VCaP (cell line): ENCODE measurements around the gene TNFRSF1B.

Experiments
- H3K27ac ChIP-seq: fragments of 450-650 bp; 2 replicates; pipeline ENCODE4 v1.5.1; 2017
- CTCF ChIP-seq: fragments of 450-650 bp; conservative IDR thresholded peaks from 2 replicates; pipeline ENCODE4 v1.5.1; 2017; ENCODE audit warnings: mild to moderate bottlenecking, moderate library complexity

TNFRSF1B gene

GRCh38 chr1:12249748-12250147 lies 83.0 kb downstream of the TNFRSF1B start:
- no peak for TF ChIP-seq CTCF

GRCh38 chr1:12251442-12251841 lies 84.7 kb downstream of the TNFRSF1B start:
- H3K27ac ChIP-seq: no peak overlapping the region
- TF ChIP-seq CTCF: no peak

More at GRCh38 chr1:12249748-12250147, 83.0 kb downstream of the TNFRSF1B start:
- H3K27ac ChIP-seq: no peak overlapping the region

- TF ChIP-seq CTCF: no peak
- no peak overlapping the region for H3K27ac ChIP-seq
Measured at GRCh38 chr1:12255913-12256312, 89.1 kb downstream of the TNFRSF1B start.

- no peak for TF ChIP-seq CTCF
Measured at GRCh38 chr1:12258272-12258671, 91.5 kb downstream of the TNFRSF1B start.

More at GRCh38 chr1:12258272-12258671, 91.5 kb downstream of the TNFRSF1B start:
- no peak overlapping the region for H3K27ac ChIP-seq
